GM12878 (cell line): ENCODE data around the gene FADS3.
A peak's percentile ranks its signal among the peaks of the same experiment; 100 is the strongest.

Experiments used
- ESRRA ChIP-seq: IDR thresholded peaks from 2 replicates; pipeline ENCODE4 v1.6.1; 2012; ENCODE audit warnings: mild to moderate bottlenecking, low read length, improper control_type of control experiment
- EZH2 ChIP-seq: IDR thresholded peaks from 2 replicates; pipeline ENCODE4 v1.6.1; 2012; ENCODE audit warnings: low read depth, mild to moderate bottlenecking, control low read depth, inconsistent platforms, low read length, borderline replicate concordance; ENCODE audit not compliant: control insufficient read depth
- HCFC1 ChIP-seq: fragments of 150-350 bp; IDR thresholded peaks from 2 replicates; pipeline ENCODE4 v1.6.1; 2014; ENCODE audit warnings: low read length
- PML ChIP-seq: IDR thresholded peaks from 2 replicates; pipeline ENCODE4 v1.6.1; 2012; ENCODE audit warnings: low read length, inconsistent platforms
- POLR2AphosphoS5 ChIP-seq: IDR thresholded peaks from 2 replicates; pipeline ENCODE4 v1.6.1; 2011; ENCODE audit warnings: mild to moderate bottlenecking, low read length, inconsistent platforms
- TCF7 ChIP-seq: IDR thresholded peaks from 2 replicates; pipeline ENCODE4 v1.6.1; 2014; ENCODE audit warnings: antibody characterized with exemption, borderline replicate concordance
- ZNF274 ChIP-seq: IDR thresholded peaks from one replicate; pipeline ENCODE4 v1.8.0; 2011; ENCODE audit not compliant: insufficient read length, insufficient read depth
- TF ChIP-seq, protein P1 (sequence below), 3 experiments: IDR thresholded peaks in 2 of 3; conservative IDR thresholded peaks in 1 of 3; 2 replicates each; pipeline ENCODE4 v1.5.1; 2011; ENCODE audit warnings: low read depth in 3 of 3, low read length in 3 of 3, mild to moderate bottlenecking in 3 of 3, control low read depth in 2 of 3, moderate library complexity in 2 of 3, inconsistent platforms in 1 of 3, mixed read lengths in 1 of 3; ENCODE audit not compliant: control insufficient read depth in 2 of 3, insufficient read depth in 1 of 3; ENCODE audit errors: extremely low read depth in 1 of 3
- TF ChIP-seq, protein P2 (sequence below): IDR thresholded peaks from 2 replicates; pipeline ENCODE4 v1.6.1; 2012; ENCODE audit warnings: mild to moderate bottlenecking, low read depth, low read length

GRCh38 chr11:61917334-61918109, 26.2 kb upstream of the FADS3 start, which contains the start of gene RAB3IL1:
- TF ChIP-seq TCF7, result no peak
- no peak for TF ChIP-seq ESRRA
- TF ChIP-seq, protein P1, sequence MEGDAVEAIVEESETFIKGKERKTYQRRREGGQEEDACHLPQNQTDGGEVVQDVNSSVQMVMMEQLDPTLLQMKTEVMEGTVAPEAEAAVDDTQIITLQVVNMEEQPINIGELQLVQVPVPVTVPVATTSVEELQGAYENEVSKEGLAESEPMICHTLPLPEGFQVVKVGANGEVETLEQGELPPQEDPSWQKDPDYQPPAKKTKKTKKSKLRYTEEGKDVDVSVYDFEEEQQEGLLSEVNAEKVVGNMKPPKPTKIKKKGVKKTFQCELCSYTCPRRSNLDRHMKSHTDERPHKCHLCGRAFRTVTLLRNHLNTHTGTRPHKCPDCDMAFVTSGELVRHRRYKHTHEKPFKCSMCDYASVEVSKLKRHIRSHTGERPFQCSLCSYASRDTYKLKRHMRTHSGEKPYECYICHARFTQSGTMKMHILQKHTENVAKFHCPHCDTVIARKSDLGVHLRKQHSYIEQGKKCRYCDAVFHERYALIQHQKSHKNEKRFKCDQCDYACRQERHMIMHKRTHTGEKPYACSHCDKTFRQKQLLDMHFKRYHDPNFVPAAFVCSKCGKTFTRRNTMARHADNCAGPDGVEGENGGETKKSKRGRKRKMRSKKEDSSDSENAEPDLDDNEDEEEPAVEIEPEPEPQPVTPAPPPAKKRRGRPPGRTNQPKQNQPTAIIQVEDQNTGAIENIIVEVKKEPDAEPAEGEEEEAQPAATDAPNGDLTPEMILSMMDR (IDR thresholded peaks at IDR 0.05 in 2 of 3, conservative IDR thresholded peaks at IDR 0.05 in 1 of 3; ENCODE audit: control insufficient read depth in 2 of 3, extremely low read depth in 1 of 3, insufficient read depth in 1 of 3, low read depth in 3 of 3, low read length in 3 of 3), result no peak
- TF ChIP-seq, protein P2, sequence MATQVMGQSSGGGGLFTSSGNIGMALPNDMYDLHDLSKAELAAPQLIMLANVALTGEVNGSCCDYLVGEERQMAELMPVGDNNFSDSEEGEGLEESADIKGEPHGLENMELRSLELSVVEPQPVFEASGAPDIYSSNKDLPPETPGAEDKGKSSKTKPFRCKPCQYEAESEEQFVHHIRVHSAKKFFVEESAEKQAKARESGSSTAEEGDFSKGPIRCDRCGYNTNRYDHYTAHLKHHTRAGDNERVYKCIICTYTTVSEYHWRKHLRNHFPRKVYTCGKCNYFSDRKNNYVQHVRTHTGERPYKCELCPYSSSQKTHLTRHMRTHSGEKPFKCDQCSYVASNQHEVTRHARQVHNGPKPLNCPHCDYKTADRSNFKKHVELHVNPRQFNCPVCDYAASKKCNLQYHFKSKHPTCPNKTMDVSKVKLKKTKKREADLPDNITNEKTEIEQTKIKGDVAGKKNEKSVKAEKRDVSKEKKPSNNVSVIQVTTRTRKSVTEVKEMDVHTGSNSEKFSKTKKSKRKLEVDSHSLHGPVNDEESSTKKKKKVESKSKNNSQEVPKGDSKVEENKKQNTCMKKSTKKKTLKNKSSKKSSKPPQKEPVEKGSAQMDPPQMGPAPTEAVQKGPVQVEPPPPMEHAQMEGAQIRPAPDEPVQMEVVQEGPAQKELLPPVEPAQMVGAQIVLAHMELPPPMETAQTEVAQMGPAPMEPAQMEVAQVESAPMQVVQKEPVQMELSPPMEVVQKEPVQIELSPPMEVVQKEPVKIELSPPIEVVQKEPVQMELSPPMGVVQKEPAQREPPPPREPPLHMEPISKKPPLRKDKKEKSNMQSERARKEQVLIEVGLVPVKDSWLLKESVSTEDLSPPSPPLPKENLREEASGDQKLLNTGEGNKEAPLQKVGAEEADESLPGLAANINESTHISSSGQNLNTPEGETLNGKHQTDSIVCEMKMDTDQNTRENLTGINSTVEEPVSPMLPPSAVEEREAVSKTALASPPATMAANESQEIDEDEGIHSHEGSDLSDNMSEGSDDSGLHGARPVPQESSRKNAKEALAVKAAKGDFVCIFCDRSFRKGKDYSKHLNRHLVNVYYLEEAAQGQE, result no peak
- TF ChIP-seq HCFC1, result no peak
- TF ChIP-seq ZNF274, result no peak
- peak; percentile 26; the same call in 1 of the 2 replicates for TF ChIP-seq EZH2
- no peak for TF ChIP-seq POLR2AphosphoS5
- TF ChIP-seq PML, result no peak
